ENCODE data around the gene PPFIBP2. TPM values are rescaled to one million over a fixed set of nuclear protein-coding genes. Genes with fewer than 3 reads are reported as not detected.

PPFIBP2 gene
- total and polyA plus RNA-seq, 2 of the 13 experiments (the other 11 are each of a cell fraction or from before 2014, with no cell fraction given), result 15.0 to 52.5 TPM

DNA sequence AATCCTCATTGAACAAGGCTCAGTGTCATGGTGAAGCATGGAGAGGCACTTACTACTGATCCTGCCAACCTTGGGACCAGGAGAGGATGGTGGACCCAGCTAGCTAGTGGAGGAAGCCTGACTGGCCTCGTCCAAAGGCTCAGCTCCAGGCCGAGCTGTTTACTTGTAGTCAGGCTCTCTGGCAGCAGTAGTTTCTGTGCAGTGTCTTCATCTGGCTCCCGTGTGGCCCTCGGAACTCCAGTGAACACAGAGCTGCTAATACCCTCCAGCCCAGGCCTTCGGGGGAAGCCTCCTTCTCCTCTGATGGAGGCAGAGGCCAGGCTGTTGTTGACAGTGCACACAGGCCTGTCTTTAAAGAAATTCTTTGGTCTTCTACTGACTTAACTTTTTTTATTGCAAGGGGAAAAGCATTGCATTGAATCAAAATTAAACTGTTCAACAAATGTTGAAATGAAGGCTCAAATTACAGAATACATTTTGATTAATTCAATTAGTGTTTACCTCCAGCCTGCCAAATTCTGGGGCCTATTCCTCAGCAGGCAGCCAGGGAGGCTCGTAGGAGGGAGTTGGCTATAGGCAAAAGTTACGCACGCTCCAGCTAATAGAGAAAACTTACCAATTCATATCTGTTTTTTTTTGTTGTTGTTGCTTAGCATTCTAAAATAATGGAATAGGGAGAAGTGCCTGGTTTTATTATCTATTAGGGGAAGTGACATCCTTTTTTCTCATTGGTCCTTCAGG, 18.8 kb downstream of the PPFIBP2 start (continued):
- no peak for TF ChIP-seq BCL6 (CRISPR knock-in tag; IDR thresholded peaks at IDR 0.05)
- no peak for TF ChIP-seq MXI1 (IDR thresholded peaks at IDR 0.05; ENCODE audit: borderline replicate concordance, low read depth, low read length)
- no peak for TF ChIP-seq BHLHE40 (IDR thresholded peaks at IDR 0.05; ENCODE audit: low read length)

DNA sequence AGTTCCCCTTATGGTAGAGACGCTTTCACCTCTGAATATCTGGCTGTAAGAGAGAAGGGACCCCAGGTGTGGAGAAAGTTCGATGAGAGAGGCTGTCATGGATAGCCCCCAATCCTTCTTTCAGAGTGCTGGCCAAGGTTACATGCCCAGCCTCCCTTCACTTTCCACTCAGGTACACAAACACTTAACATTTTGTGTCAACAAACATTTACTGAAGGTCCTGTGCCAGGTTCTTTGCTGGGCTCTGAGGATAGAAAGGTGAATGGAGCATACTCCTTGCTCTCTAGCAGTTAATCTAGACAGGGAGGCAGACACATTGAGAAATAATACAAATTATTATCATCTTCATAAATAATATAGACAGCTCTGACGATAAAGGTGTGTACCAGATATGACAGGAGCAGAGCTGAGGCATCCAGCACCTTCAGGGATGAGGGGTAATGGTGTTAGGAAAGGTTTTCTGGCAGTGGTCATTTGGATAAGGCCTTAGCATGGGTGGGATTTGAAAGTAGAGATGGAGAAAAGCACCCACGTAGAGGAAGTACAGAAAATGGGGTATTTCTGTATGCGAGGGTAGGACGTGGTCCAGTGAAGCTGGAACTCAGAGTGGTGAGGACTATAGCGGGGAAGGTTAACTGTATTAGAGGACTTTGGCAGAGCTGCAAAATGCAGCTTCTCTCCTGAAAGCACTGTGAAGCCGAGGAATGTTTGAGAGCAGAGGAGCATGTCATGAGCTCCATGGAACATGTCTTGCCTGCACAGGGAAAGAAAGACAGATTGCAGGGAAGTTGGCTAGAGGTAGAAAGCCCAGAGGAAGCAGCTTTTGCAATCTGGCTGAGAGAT, 19.6 kb downstream of the PPFIBP2 start:
- Histone ChIP-seq H3K9ac (ENCODE audit: insufficient read depth, low read depth, low read length) (no peak overlapping the region), H3K4me1 (ENCODE audit: insufficient read depth, low read length) (peaks cover 19% of the 10 kb centered on the region), H3K4me2 (ENCODE audit: low read depth, low read length) (no peak overlapping the region), H3K4me3 (replicated peaks in 1 of 3; ENCODE audit: insufficient read depth in 1 of 3, low read depth in 2 of 3, low read length in 3 of 3) (no peak overlapping the region), H3K9me3 (ENCODE audit: low read length) (no peaks in the 10 kb centered on the region), H3K27me3 (ENCODE audit: control insufficient read depth in 1 of 2, insufficient read depth in 2 of 2, low read length in 2 of 2) (no peaks in the 10 kb centered on the region), H3K79me2 (ENCODE audit: insufficient read depth, low read length) (no peaks in the 10 kb centered on the region), H2AFZ (ENCODE audit: low read length) (no peak overlapping the region), H3K36me3 (replicated peaks in 1 of 2; ENCODE audit: control insufficient read depth in 1 of 2, insufficient read depth in 2 of 2, low read length in 2 of 2) (no peaks in the 10 kb centered on the region; a peak in 1 of 5 replicates), H4K20me1 (ENCODE audit: insufficient read depth, low read length) (no peaks in the 10 kb centered on the region), H3K27ac (ENCODE audit: extremely low read length, insufficient read depth, low read length) (no peak overlapping the region)
- intact Hi-C loops (cut with micrococcal nuclease; ENCODE audit: unreplicated experiment), result no loop called here
- ATAC-seq (no peak), DNase-seq (ENCODE audit: low spot score) (no peak), FAIRE-seq (no peak)
- in situ Hi-C loops (cut with HindIII; ENCODE audit: extremely low pct_ligation_motif_present, low pct_unique_long_range_greater_than_20kb), result no loop called here
- POLR2A ChIA-PET, result interaction anchor here (0.9 kb wide), 1 partner anchor 40 kb away, joined by 3 read pairs; no protein-coding TSS in a partner anchor
- CTCF ChIA-PET (ENCODE audit: low intra/inter-chr PET ratio, low total read pairs), result no interaction called here
- WGBS (ENCODE audit: low lambda C conversion rate), result 59% methylated on average over 8 of the region's 8 CpGs
- TF ChIP-seq MTF1 (CRISPR knock-in tag; IDR thresholded peaks at IDR 0.05) (no peak), GABPA (IDR thresholded peaks at IDR 0.05; ENCODE audit: low read depth, low read length) (no peak), GABPA (CRISPR knock-in tag; IDR thresholded peaks at IDR 0.05; ENCODE audit: low read depth) (no peak), NFRKB (IDR thresholded peaks at IDR 0.05) (no peak), HDAC2 (CRISPR knock-in tag; IDR thresholded peaks at IDR 0.05) (no peak), ISL2 (CRISPR knock-in tag; IDR thresholded peaks at IDR 0.05) (no peak), KLF11 (CRISPR knock-in tag; IDR thresholded peaks at IDR 0.05) (no peak), ZNF121 (CRISPR knock-in tag; IDR thresholded peaks at IDR 0.05) (no peak), MTA3 (CRISPR knock-in tag; IDR thresholded peaks at IDR 0.05) (no peak), HNF4A (CRISPR knock-in tag; IDR thresholded peaks at IDR 0.05) (no peak), BHLHE40 (IDR thresholded peaks at IDR 0.05; ENCODE audit: low read length) (no peak)
- TF ChIP-seq, protein P1, sequence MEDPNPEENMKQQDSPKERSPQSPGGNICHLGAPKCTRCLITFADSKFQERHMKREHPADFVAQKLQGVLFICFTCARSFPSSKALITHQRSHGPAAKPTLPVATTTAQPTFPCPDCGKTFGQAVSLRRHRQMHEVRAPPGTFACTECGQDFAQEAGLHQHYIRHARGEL (CRISPR knock-in tag; IDR thresholded peaks at IDR 0.05), result no peak
- BruUV-seq (replicated peaks), result no TSS peak
